Activated CD8-positive, alpha-beta memory T cell treated with anti-CD3 and anti-CD28 coated beads, Interleukin-2, amount 50 U/mL, for 24 hours (primary cell): ENCODE measurements around the gene FUT2.

Experiments used
- DNase-seq: peaks from one replicate; pipeline ENCODE4 v3.0.0-alpha.2; 2020; ENCODE audit errors: extremely low read depth

FUT2 gene

GRCh38 chr19:48726556-48726955 is 30.8 kb downstream of the FUT2 start:
- DNase-seq: no peak

GRCh38 chr19:48728911-48729664 is 33.3 kb downstream of the FUT2 start:
- DNase-seq: no peak

GRCh38 chr19:48731452-48731851 is 35.7 kb downstream of the FUT2 start:
- DNase-seq: no peak

- DNase-seq: no peak
These were observed 38.9 kb downstream of the FUT2 start for GRCh38 chr19:48734625-48735024.

- DNase-seq: no peak
These were observed 39.4 kb downstream of the FUT2 start for GRCh38 chr19:48735031-48735615.

DNA sequence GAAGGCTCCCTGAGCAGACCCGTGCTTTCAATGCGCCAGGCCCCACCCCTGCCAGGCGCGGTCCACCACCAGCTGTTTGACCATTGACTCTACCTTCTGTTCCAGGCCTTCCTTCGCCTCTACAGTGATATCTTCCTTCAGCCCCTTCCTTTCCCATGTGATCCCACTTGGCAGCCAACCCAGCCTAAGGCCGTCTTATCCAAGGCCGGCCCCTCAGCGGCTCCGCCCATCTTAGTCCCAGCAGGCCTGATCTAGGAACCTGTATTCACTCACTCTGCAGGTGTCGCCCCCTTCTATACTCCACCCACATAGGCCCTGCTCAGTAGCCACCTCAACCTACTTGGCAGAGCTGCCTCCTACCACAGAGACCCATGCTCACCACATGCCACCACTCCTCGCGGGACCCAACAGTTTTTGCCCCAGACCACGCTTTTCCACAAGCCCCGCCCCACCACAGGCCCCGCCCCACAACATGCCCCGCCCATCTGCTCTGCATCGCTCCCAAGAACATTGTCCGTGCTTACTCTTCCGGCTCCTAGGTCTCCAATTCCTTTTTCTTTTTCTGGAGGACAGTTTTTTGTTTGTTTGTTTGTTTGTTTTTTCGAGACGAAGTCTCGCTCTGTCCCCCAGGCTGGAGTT is 41.7 kb downstream of the FUT2 start:
- DNase-seq: no peak

DNA sequence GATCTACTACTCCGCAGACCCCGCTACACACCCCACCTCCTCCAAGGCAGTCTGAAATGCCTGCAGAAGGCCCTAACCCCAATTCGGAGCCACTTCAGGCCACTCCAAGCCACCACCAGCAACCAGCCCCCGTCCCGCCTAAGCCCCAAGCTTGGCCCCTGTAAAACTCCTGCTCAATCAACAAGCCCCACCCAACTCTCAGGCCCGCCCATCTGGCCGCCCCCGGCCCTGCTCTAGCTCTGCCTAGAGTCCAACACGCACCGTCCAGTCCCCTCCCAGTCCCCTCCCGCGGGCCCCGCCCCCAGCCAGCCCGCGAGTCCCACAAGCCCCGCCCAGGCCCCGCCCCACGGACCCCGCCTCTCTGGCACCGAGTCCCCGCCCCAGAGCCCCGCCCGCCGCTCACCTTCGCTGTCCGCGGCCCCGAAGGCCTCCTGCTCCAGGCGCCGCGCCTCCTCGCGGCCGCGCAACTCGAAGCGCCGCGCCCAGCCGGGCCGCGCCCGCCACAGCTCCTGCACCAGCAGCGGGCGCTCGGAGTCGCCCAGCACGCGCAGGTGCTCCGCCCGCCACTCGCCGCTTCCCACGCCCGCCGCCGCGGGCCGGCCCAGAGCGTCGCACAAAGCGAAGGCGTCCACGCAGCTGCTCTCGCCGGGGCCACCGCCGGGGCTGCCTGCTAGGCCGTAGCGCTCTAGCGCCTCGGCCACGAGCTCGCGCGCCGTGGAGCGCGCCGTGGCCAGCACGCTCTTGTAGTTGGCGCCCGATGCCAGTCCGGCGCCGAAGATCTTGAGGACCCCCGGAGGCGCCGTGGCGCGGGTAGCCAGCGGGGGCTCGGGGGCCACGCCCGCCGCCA is 43.0 kb downstream of the FUT2 start:
- DNase-seq: peak; percentile 68

DNA sequence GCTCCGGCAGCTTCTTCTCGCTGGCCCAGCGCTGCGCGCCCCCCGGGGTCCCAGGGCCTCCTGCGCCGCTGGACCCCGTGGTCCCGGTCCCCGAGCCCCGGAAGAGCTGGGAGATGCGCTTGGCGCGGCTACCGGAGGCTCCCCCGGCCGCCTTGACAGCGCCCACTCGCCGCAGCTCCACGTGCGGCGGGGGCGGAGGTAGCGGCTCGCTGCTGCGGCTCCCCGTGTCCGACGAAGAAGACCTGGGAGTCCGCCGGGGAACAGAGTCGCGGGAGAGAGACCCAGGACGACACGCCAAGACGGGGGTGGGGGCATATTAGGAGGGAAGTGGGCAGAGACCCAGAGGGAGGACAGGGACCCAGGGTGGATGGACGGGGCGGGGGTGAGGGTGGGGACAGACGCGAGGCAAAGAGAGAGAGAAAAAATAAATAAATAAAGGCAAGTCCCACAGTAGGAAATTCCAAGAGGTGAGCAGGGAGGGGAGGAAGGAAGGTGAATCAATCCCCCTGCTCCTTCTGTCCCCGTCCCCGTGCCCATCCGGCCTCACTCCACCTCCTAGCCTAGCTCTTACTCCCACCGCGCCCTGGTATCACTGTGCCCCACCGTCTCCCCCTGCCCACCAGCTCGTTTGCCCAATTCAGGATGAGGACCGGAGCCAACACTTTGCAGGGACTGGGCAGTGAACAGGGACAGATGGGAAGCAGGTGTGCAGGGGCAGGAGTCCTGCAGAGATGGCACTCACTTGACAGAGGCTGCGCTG is 43.8 kb downstream of the FUT2 start:
- DNase-seq: no peak

- DNase-seq: no peak
These were observed 44.6 kb downstream of the FUT2 start, which contains the start of gene RASIP1 for GRCh38 chr19:48740164-48740972. Gene RASIP1 (minus strand): TSS chr19:48740610. CDS start chr19:48740282, 328 bp downstream.

DNA sequence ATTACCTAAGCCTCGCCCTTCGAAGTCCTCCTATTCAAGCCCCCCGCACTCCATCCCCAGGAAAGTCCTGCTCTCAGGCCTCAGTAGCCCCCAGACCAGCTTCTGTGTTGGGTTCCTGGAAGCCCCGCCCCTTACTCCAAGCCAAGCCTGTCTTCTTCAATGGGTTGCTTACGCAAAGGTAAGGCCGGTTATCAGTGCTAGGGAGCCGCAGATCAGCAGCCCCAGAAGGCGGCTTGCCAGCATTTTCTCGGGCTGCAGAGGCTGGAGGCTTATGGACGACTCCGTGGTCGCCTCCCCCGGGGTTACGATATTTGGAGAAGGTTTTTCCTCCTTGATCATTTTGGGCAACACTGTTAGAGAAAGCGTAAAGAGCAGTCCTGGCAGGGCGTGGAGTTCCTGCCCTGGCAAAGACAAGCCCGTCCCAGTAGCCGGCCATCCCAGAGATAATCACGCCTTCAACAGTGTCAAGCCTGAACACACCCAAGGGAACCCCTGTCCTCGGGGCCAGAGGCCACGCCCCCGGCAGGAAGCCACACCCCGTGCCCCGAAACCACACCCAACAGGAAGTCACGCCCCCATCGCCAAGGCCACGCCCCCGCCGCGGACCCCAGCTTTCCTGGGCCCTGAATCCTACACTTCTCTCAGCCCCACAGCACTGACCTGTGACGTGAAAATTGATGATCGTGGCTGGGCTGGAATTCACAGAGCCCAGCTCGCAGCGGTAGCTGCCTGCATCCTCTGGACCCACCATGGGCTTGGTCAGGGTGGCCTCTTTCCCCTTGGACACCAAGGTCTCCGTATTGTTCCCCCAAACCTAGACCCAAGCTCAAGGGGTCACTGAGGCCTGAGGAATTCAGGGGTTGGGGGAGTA is 45.6 kb downstream of the FUT2 start:
- no peak for DNase-seq

- DNase-seq: no peak
These were observed 46.3 kb downstream of the FUT2 start for GRCh38 chr19:48742096-48742495.

DNA sequence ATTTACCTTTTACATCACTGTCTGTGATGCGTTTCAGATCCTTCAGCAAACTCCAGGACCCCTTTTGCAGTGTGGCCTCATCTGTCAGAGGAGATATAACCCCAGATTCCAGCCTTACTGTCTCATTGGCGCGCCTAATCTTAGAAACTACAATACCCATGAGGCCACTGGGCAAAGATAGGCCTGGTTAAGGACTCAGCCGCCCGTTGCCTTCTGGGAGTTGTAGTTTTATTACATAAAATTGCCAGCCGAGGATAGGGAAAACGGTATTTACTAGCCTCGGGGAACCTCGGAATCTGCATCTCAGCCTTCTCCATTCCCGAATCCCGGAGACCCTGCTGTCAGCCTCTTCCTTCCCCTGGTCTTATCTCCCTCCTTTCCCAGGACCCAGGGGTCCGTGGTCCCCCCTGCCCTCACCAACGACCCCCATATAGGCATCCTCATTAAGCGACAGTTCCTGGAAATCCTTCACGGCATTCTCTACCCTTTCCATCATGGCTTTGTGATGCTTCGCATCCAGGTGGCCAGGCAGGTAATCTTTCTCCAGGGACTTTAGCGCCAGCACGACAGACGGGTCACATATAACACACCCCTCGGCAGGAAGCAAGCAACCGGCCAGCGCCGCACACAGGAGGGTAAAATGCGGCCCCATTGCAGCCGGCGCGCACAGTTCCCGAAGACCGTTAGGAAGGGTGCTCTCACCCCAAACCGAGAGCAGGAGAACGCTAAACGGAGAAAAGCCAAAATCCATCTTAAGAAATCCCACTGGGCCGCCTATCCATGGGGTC is 49.6 kb downstream of the FUT2 start:
- no peak for DNase-seq

- DNase-seq: no peak
These were observed 50.3 kb downstream of the FUT2 start for GRCh38 chr19:48746110-48746509.

DNA sequence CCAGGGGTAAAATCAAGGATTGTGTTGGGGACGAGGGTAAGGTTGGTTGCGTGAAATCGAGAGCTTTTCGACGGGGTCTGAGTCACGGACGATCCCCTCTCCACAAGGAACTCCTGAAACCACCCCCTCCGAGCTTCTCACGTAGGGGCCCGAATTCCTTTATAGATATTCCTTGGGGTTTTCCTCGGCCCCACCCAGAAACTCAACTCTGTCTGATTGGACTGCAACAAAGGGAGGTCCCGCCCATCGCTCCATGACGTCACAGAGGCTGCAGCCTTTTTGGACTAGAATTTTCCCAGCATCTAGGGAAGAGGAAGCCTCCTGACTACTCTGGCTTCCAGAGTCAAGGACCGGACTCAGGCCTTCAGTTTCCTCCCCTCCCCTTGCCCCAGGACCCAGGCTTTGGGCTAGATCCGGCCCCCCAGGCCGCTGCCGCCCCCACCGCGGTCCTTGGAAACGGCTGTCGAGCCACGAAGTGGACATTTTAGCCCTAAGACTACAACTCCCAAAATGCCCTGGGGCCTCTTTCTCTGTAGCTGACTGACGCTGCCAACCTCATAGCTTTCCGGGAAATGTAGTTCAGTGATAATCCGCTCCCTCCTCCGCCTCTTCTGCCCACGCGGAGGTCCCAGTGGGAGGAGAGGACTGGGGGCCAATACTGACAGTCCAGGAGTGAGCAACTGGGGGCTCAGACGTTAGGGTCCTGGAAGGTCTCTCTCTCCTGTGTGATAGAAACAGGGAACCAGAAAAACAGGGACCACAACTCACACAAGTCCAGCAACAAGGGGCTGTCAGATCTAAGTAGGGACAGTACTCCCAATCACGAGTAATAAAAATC is 51.2 kb downstream of the FUT2 start, which contains the start of gene IZUMO1:
Gene IZUMO1 (minus strand): TSS at position 172 of the 838 bp plus-strand sequence. CDS start 1,050 bp downstream, outside the sequence.
- no peak for DNase-seq

GRCh38 chr19:48749571-48750198 is 53.9 kb downstream of the FUT2 start:
- no peak for DNase-seq

GRCh38 chr19:48750351-48750750 is 54.6 kb downstream of the FUT2 start:
- no peak for DNase-seq
